ENCODE measurements around the gene OTP. TPM values are rescaled to one million over a fixed set of nuclear protein-coding genes. Genes with fewer than 3 reads are reported as not detected.

Gene OTP
- total and polyA plus RNA-seq, 3 experiments from 2014 or later, result not detected

Other genes starting within 250 kb of the OTP start
- gene WDR41, start 146.4 kb downstream of the OTP start, total RNA-seq, result 10 to 100 TPM; 28.6 to 35.2 TPM
- gene WDR41, start 146.4 kb downstream of the OTP start, polyA plus RNA-seq, result 19.7 TPM
- gene TBCA, start 137.6 kb upstream of the OTP start, total RNA-seq, result 100 to 1,000 TPM; 237 to 239 TPM
- gene TBCA, start 137.6 kb upstream of the OTP start, polyA plus RNA-seq, result 193 TPM

Data from CD8-positive, alpha-beta memory T cell (primary cell).